Testis (tissue), 3 donors: Measurements from ENCODE around the gene ITGB3BP. TPM values are rescaled to one million over a fixed set of nuclear protein-coding genes. Genes with fewer than 3 reads are reported as not detected.

ENCODE experiments used
- DNase-seq: peaks from one replicate; pipeline ENCODE4 v3.0.0-alpha.2; 2019
- H3K27ac ChIP-seq, 2 donors: fragments of 200-600 bp; sonication (generic); one replicate each; pipeline ENCODE4 v1.5.1; 2019
- H3K27me3 ChIP-seq: fragments of 200-600 bp; sonication (generic); one replicate; pipeline ENCODE4 v1.5.1; 2019
- H3K36me3 ChIP-seq: fragments of 200-600 bp; sonication (generic); one replicate; pipeline ENCODE4 v1.5.1; 2017; ENCODE audit warnings: low read depth; ENCODE audit errors: missing control alignments
- H3K4me1 ChIP-seq: fragments of 200-600 bp; sonication (generic); one replicate; pipeline ENCODE4 v1.5.1; 2019
- H3K4me3 ChIP-seq, 2 donors: fragments of 200-600 bp; sonication (generic); one replicate each; pipeline ENCODE4 v1.5.1; 2017 to 2019
- H3K9me3 ChIP-seq: fragments of 200-600 bp; sonication (generic); one replicate; pipeline ENCODE4 v1.5.1; 2017
- POLR2A ChIP-seq: fragments of 450-650 bp; IDR thresholded peaks from one replicate; pipeline ENCODE4 v1.6.1; 2017; ENCODE audit warnings: antibody characterized with exemption, mild to moderate bottlenecking, moderate library complexity
- WGBS, 2 donors: methylation state at CpG; one replicate each; pipeline ENCODE4 v1.1.5; 2018; 5-methylcytosine and 5-hydroxymethylcytosine counted together
- intact Hi-C: fragments of 100-400 bp; cut with DNase I; formaldehyde crosslinking; loops from one replicate; pipeline ENCODE4 v1.15.1; 2023; ENCODE audit warnings: low total_unique reads
- polyA plus RNA-seq: library from polyadenylated mRNA; stranded (reverse); fragments of 350-450 nt; fragmentation: Illumina TruSeq; extraction: RNeasy Lipid Tissue Mini Kit (QIAGEN cat#74804); gene quantifications from one replicate; pipeline ENCODE4 v1.2.3, GENCODE V29; 2014; ENCODE audit warnings: low read depth, low replicate concordance; ENCODE audit not compliant: insufficient read depth
- total RNA-seq, 2 donors: library from RNA; depleted of rRNA; stranded (reverse); fragments of >200 nt; gene quantifications; one replicate each; pipeline ENCODE4 v1.2.3, GENCODE V29; 2016
- TF ChIP-seq, protein P1 (sequence below), 3 experiments: fragments of 450-650 bp in 2 of 3; fragments of 200-600 bp in 1 of 3; sonication (generic) in 1 of 3; IDR thresholded peaks; one replicate each; pipeline ENCODE4 v1.5.1; 2016 to 2019; ENCODE audit warnings: antibody characterized with exemption in 3 of 3, mild to moderate bottlenecking in 2 of 3, moderate library complexity in 1 of 3

The ITGB3BP gene
- total and polyA plus RNA-seq, 3 donors from 2014 or later = 21.7 to 43.0 (median 32.9) TPM

DNA sequence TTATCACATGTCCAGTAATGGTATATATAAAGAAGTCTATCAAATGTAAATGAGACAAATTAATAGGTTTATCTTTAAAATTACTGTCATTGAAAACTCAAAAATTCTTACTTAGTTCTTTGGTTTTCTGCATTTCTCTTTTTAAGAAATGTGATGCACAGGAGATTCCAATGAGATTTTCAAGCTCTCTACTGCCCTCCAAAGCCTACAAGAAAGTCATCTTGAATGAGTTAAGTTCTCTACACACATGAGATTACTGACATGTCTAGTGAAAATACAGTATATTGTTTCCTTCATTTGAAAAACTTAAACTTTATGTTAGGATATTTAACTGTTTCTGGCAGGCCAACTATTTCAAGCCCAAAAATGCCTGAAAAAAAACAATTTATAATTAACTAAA is 68.8 kb downstream of the ITGB3BP start:
- H3K27ac ChIP-seq = no peak overlapping the region
- no peaks in the 10 kb centered on the region for H3K27me3 ChIP-seq
- no peaks in the 10 kb centered on the region for H3K9me3 ChIP-seq
- H3K36me3 ChIP-seq = no peaks in the 10 kb centered on the region
- TF ChIP-seq, protein P1, sequence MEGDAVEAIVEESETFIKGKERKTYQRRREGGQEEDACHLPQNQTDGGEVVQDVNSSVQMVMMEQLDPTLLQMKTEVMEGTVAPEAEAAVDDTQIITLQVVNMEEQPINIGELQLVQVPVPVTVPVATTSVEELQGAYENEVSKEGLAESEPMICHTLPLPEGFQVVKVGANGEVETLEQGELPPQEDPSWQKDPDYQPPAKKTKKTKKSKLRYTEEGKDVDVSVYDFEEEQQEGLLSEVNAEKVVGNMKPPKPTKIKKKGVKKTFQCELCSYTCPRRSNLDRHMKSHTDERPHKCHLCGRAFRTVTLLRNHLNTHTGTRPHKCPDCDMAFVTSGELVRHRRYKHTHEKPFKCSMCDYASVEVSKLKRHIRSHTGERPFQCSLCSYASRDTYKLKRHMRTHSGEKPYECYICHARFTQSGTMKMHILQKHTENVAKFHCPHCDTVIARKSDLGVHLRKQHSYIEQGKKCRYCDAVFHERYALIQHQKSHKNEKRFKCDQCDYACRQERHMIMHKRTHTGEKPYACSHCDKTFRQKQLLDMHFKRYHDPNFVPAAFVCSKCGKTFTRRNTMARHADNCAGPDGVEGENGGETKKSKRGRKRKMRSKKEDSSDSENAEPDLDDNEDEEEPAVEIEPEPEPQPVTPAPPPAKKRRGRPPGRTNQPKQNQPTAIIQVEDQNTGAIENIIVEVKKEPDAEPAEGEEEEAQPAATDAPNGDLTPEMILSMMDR (IDR thresholded peaks at IDR 0.05) = no peak
- TF ChIP-seq POLR2A = no peak
- H3K4me1 ChIP-seq = no peaks in the 10 kb centered on the region
- H3K4me3 ChIP-seq = no peak overlapping the region
- intact Hi-C loops = no loop called here
- DNase-seq = no peak

DNA sequence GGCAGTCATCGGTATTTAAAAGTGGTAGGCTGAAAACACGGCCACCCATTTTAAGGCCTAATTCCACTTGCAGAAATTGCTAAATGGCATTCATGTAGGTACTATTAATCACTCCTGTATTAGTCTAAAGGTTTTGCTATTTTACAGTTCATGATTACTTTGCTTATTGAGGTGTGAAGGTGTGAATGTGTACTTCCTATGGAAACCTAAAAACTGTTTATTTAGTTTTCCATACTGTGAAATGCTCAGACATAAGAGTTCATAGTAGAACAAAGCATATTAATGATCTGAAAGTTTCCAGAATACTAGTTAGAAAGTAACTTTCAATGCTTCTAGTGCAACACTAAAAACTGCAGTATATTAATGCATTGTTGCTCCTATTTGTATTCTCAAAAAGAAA is 69.8 kb downstream of the ITGB3BP start:
- Histone ChIP-seq H3K27ac (no peak overlapping the region), H3K9me3 (no peaks in the 10 kb centered on the region), H3K4me3 (no peak overlapping the region), H3K27me3 (no peaks in the 10 kb centered on the region), H3K4me1 (no peaks in the 10 kb centered on the region), H3K36me3 (no peaks in the 10 kb centered on the region)
- intact Hi-C loops = no loop called here
- WGBS, 2 donors = 99 to 100% methylated on average over 2 of the region's 2 CpGs
- no peak for DNase-seq
- TF ChIP-seq, protein P1 (IDR thresholded peaks at IDR 0.05) = no peak
- TF ChIP-seq POLR2A = no peak

DNA sequence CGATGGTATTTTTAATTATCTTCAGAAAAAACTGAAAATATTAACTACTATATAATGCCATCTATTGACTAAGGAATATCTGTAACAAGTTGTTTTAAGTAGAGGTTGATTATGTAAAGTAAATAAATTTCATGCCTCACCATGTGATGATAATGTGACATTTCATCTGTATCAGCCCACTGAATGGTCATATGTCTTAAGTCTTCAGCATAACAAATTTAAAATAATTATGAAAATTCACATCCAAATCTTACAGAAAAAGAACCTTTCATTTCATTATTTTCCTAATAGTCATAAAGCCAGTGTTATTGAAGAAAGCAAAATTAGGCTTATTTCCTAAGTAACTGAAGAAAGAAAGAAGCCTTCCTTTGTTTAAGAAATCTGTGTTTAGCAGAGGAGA is 72.6 kb downstream of the ITGB3BP start:
- no peaks in the 10 kb centered on the region for H3K27me3 ChIP-seq
- no peaks in the 10 kb centered on the region for H3K4me1 ChIP-seq
- no peak for DNase-seq
- intact Hi-C loops = no loop called here
- WGBS, 2 donors = 79 to 80% methylated on average over 1 of the region's 1 CpG
- no peaks in the 10 kb centered on the region for H3K36me3 ChIP-seq
- H3K27ac ChIP-seq = no peak overlapping the region
- H3K9me3 ChIP-seq = no peaks in the 10 kb centered on the region
- no peak overlapping the region for H3K4me3 ChIP-seq
- TF ChIP-seq, protein P1 (IDR thresholded peaks at IDR 0.05) = no peak
- TF ChIP-seq POLR2A = no peak

DNA sequence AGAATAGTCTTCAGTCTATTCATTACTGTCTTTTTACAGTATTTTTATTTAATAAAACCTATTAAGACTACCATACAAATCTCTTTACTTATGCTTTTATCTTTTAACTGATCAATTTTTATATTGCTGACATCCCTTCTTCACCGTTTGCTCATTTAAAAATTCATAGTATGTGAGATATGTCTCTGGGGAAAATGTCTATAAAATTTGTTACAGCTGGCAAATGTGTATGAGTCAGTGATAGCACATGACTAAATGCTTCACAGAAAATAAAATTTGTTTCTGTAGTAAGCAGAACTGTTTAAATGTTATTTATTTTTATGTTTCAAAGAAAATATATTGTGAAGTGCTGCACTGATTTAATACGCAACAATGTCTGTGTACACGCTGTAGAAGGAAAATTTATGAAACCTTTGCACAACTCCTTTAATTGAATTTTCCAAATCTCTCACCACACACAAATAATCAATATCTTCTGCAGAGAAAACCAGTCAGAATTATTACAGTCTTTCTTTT is 74.2 kb downstream of the ITGB3BP start:
- intact Hi-C loops = no loop called here

DNA sequence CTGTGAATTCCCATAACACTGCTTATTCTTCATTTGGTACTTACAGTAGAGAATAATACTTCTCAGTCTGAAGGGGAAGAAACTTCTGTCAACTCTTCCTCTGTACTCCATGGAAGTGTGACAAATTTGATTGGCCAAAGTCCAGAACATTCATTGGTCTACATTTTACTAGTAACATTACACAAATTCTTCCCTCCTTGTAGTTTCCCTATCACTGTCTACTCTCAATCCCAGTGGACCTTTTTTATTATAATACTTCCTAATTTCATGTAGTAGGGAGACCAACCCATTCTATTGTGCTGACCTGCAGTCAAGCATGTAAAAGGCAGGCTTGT is 80.9 kb downstream of the ITGB3BP start:
- H3K27ac ChIP-seq = no peak overlapping the region
- TF ChIP-seq, protein P1 (IDR thresholded peaks at IDR 0.05) = no peak
- no peak for TF ChIP-seq POLR2A
- no peak overlapping the region for H3K4me3 ChIP-seq
- no peaks in the 10 kb centered on the region for H3K27me3 ChIP-seq
- no peak for DNase-seq
- no peaks in the 10 kb centered on the region for H3K36me3 ChIP-seq
- no peaks in the 10 kb centered on the region for H3K9me3 ChIP-seq
- intact Hi-C loops = no loop called here
- no peaks in the 10 kb centered on the region for H3K4me1 ChIP-seq

More for the DNA sequence above, 74.2 kb downstream of the ITGB3BP start:
- Histone ChIP-seq H3K27ac (no peak overlapping the region), H3K4me1 (no peaks in the 10 kb centered on the region), H3K9me3 (no peaks in the 10 kb centered on the region), H3K27me3 (no peaks in the 10 kb centered on the region), H3K4me3 (no peak overlapping the region), H3K36me3 (no peaks in the 10 kb centered on the region)
- TF ChIP-seq POLR2A = no peak
- TF ChIP-seq, protein P1 (IDR thresholded peaks at IDR 0.05) = no peak
- no peak for DNase-seq
- whole genome bisulfite sequencing, 2 donors = 90 to 93% methylated on average over 3 of the region's 3 CpGs
